ENCODE data around the gene TMEM138. TPM values are rescaled to one million over a fixed set of nuclear protein-coding genes. Genes with fewer than 3 reads are reported as not detected.

Gene TMEM138
- total and polyA plus RNA-seq, 3 experiments from 2014 or later, result 54.3 to 75.1 (median 74.4) TPM

DNA sequence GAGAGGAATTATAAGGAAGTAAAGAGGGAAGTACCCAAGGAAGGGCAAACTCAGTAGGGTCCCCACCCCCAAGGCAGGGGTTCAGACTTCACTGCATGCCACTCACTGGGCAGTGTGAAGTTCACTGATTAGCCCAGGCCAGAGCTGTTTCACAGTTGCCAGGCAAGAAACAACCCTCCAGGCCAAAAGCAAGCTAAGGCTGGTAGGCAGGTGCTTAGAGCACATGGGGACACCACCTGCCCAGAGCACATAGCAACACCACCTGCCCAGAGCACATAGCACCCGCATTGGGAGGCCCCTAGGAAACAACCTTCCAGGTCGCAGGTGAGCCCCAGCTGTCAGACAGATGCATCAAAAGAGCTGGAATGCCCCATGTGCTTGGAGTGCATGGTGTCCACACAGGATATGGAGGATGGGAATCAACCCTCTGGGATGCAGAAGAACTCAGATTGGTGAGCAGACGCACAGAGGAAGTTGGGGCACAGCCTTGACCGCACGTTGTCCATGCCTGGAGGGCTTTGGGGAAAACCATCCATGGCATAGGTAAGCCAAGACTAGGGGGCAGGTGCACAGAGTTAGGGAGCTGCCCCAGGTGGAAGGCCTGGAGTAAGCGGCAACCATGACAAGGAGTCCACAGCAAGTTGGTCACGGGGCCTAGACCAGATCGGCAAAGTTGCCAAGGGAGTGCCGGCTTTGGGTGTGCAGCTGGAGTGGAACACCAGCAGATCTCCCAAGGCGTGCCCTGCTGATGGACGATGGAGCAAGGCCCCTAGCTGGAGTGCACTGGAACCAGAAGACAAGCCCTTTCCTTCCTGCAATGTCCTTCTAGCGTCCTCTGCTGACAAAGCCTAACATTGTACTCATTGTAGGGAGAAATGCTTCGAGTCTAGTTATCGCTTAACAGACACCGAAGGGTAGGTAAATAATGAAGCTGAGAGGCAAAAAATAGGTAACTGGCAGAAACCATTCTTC, 22.4 kb downstream of the TMEM138 start:
- no peaks in the 10 kb centered on the region for H3K36me3 ChIP-seq (ENCODE audit: insufficient read depth, low read length)
- Mint-ChIP-seq H3K4me1 (peaks cover 6 to 8% (median 7%) of the 10 kb centered on the region in 3 donors), H3K27me3 (no peaks in the 10 kb centered on the region), H3K4me3 (peak overlapping the region in 1 of 7 donors; percentile 44), H3K9me3 (no peaks in the 10 kb centered on the region), H3K27ac (no peak overlapping the region), H3K36me3 (no peaks in the 10 kb centered on the region)
- ChIA-PET POLR2A (interaction anchor here (1.5 to 3.3 kb wide), 3 partner anchors 23 to 51 kb away, joined by 7 to 16 read pairs (median 8); partner anchors contain the start of genes CYB561A3, TKFC and TMEM138), CTCF (interaction anchor here (1.0 to 9.2 kb wide), 19 partner anchors 9 to 130 kb away, joined by 3 to 159 read pairs (median 10); partner anchors contain the start of genes CPSF7, CYB561A3, DDB1 and SDHAF2)
- H3K27me3 ChIP-seq (ENCODE audit: insufficient read depth, low read length, poor library complexity, severe bottlenecking), result no peaks in the 10 kb centered on the region
- H3K4me1 ChIP-seq (ENCODE audit: insufficient read depth, low read length), result peaks cover 6% of the 10 kb centered on the region
- DNase-seq, result no peak
- no peak overlapping the region for H3K27ac ChIP-seq (ENCODE audit: low read depth, low read length)
- no peaks in the 10 kb centered on the region for H3K9me3 ChIP-seq (ENCODE audit: low read length)
- no peak overlapping the region for H3K4me3 ChIP-seq (ENCODE audit: low read length)

DNA sequence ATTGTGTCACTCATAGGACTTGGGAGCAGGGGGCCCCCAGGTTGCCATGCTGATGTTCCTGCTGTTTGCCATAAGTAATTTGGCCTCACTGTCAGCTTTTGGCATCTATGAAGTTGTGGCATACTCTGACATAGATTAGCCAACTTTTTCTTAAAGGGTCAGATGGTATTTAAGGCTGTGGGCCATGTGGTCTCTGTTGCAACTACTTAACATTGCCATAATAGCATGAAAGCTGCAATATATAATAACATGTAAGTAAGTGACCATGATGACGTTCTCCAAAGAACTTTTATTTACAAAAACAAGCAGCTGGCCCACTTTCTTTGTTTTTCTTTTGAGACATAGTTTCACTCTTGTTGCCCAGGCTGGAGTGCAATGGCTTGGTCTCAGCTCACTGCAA, 28.0 kb downstream of the TMEM138 start:
- ChIA-PET CTCF (interaction anchor here (5.6 kb wide), 1 partner anchor 53 kb away, joined by 46 read pairs; no protein-coding TSS in a partner anchor), POLR2A (no interaction called here)
- no peak overlapping the region for H3K27ac ChIP-seq (ENCODE audit: low read depth, low read length)
- H3K4me1 Mint-ChIP-seq, result peaks cover 27 to 32% (median 30%) of the 10 kb centered on the region in 3 donors
- H3K9me3 ChIP-seq (ENCODE audit: low read length), result no peaks in the 10 kb centered on the region
- H3K4me1 ChIP-seq (ENCODE audit: insufficient read depth, low read length), result peaks cover 27% of the 10 kb centered on the region
- peaks cover 2% of the 10 kb centered on the region for H3K36me3 ChIP-seq (ENCODE audit: insufficient read depth, low read length)
- H3K36me3 Mint-ChIP-seq, result peaks cover 0 to 20% (median 3%) of the 10 kb centered on the region in 3 donors
- peak overlapping the region in 2 of 7 donors; percentile 41 to 46 for H3K4me3 Mint-ChIP-seq
- H3K4me3 ChIP-seq (ENCODE audit: low read length), result no peak overlapping the region
- no peaks in the 10 kb centered on the region for H3K9me3 Mint-ChIP-seq
- H3K27me3 ChIP-seq (ENCODE audit: insufficient read depth, low read length, poor library complexity, severe bottlenecking), result no peaks in the 10 kb centered on the region
- DNase-seq, result no peak
- H3K27me3 Mint-ChIP-seq, result no peaks in the 10 kb centered on the region
- H3K27ac Mint-ChIP-seq, result peak overlapping the region in 5 of 8 donors; percentile 19 to 58 (median 52)

DNA sequence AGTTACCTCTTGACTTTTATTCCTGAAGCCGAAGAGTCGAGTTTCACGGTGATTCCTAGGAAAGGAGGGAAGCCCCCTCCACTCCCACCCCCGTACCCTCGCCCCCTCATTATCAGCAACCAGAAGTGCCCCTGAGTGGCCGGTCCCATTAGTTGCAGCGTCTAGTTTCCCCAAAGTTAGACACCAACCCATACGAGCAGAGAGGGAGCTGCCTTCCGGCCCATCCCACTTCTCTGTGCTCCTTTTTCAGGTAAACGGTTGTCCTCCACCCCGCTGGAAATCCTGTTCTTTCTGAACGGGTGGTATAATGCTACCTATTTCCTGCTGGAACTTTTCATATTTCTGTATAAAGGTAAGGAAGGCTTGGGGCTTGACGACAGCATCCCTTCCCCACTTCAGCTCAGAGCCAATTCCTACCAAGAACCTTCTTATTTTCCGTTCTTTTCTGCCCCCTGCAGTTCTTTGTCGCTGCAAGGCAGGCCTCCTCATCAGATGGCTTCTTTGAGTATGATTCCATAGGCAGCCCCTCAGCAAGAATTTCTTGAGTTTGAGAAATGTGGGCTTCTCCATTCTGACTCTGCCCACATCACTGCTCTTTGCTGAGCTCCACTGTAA, 30.9 kb downstream of the TMEM138 start:
- Mint-ChIP-seq H3K27ac (peak overlapping the region; percentile 92 to 100 (median 98)), H3K27me3 (no peaks in the 10 kb centered on the region), H3K4me1 (peaks cover 19 to 30% (median 23%) of the 10 kb centered on the region in 3 donors), H3K4me3 (peak overlapping the region; percentile 91 to 97 (median 95)), H3K9me3 (no peaks in the 10 kb centered on the region), H3K36me3 (peaks cover 4 to 39% (median 5%) of the 10 kb centered on the region in 3 donors)
- peak in 1 of 5 donors; percentile 41 for DNase-seq
- ChIA-PET POLR2A (interaction anchor here (1.0 to 3.4 kb wide), 5 partner anchors 9 to 59 kb away, joined by 3 to 23 read pairs (median 13); partner anchors contain the start of genes CPSF7, CYB561A3, DDB1 and SDHAF2), CTCF (interaction anchor here (0.8 to 5.6 kb wide), 12 partner anchors 8 to 562 kb away, joined by 3 to 46 read pairs (median 4); partner anchors contain the start of genes CPSF7, CYB561A3, SDHAF2 and TMEM138)
- Histone ChIP-seq H3K4me1 (ENCODE audit: insufficient read depth, low read length) (peaks cover 21% of the 10 kb centered on the region), H3K9me3 (ENCODE audit: low read length) (no peaks in the 10 kb centered on the region), H3K27ac (ENCODE audit: low read depth, low read length) (peak overlapping the region; percentile 67), H3K27me3 (ENCODE audit: insufficient read depth, low read length, poor library complexity, severe bottlenecking) (no peaks in the 10 kb centered on the region), H3K4me3 (ENCODE audit: low read length) (peak overlapping the region; percentile 76), H3K36me3 (ENCODE audit: insufficient read depth, low read length) (peaks cover 4% of the 10 kb centered on the region)

DNA sequence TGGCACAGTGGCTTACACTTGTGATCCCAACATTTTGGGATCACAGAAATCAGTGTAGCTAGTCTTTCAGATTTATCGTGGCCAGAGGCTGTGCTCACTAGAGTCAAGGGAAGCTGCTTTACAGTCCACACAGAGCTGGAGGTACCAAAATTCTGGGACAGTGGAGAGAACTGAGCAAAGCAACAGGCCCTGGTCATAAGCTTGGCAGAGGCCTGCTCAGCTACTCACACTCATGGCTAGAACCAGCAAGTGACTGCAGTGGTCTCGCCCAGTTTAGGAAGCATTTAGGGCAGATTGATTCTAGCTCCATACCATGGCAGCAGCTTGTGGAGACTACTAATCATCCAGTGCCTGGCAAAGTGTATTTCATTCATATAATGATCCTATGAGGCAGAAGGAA, 39.0 kb downstream of the TMEM138 start:
- peaks cover 34% of the 10 kb centered on the region for H3K36me3 ChIP-seq (ENCODE audit: insufficient read depth, low read length)
- Mint-ChIP-seq H3K4me1 (no peaks in the 10 kb centered on the region), H3K27me3 (peaks cover 0 to 2% of the 10 kb centered on the region in 2 donors), H3K9me3 (no peaks in the 10 kb centered on the region), H3K27ac (peak overlapping the region in 4 of 8 donors; percentile 2 to 67 (median 56)), H3K4me3 (no peak overlapping the region), H3K36me3 (peaks cover 0 to 64% (median 13%) of the 10 kb centered on the region in 3 donors)
- no peak overlapping the region for H3K4me3 ChIP-seq (ENCODE audit: low read length)
- CTCF ChIA-PET, result interaction anchor here (0.7 to 3.1 kb wide), 4 partner anchors 8 to 65 kb away, joined by 3 to 21 read pairs (median 8); partner anchors contain the start of gene TMEM216
- no peak overlapping the region for H3K27ac ChIP-seq (ENCODE audit: low read depth, low read length)
- POLR2A ChIA-PET, result interaction anchor here (1.4 kb wide), 1 partner anchor 9 kb away, joined by 3 read pairs; the partner anchor contains the start of gene TMEM216
- no peaks in the 10 kb centered on the region for H3K9me3 ChIP-seq (ENCODE audit: low read length)
- no peaks in the 10 kb centered on the region for H3K27me3 ChIP-seq (ENCODE audit: insufficient read depth, low read length, poor library complexity, severe bottlenecking)
- H3K4me1 ChIP-seq (ENCODE audit: insufficient read depth, low read length), result no peaks in the 10 kb centered on the region
- DNase-seq, result no peak

DNA sequence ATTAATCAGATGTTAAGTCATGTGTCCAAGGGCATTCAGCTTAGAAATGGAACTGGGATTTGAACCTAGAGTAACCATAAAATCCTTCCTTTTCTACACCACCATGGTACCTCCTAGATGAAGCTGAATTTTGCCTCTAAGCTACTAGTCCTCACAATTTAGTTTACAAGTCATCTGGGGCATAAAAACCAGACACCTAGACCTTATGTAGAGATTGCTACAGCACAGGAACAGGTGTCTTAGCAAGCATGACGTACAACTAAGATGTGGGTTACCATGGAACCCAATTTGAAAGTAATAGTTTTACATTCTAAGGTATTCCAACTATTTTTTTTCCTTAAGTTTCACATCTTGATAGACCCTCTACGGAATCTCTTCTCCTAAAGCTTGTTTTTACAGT, 39.4 kb downstream of the TMEM138 start:
- H3K4me1 ChIP-seq (ENCODE audit: insufficient read depth, low read length), result no peaks in the 10 kb centered on the region
- Mint-ChIP-seq H3K4me1 (no peaks in the 10 kb centered on the region), H3K9me3 (no peaks in the 10 kb centered on the region), H3K27ac (peak overlapping the region in 3 of 8 donors; percentile 2 to 35 (median 18)), H3K27me3 (peaks cover 0 to 2% of the 10 kb centered on the region in 2 donors), H3K4me3 (no peak overlapping the region), H3K36me3 (peaks cover 0 to 67% (median 13%) of the 10 kb centered on the region in 3 donors)
- CTCF ChIA-PET, result interaction anchor here (0.7 to 3.1 kb wide), 4 partner anchors 9 to 65 kb away, joined by 3 to 21 read pairs (median 8); partner anchors contain the start of gene TMEM216
- H3K27ac ChIP-seq (ENCODE audit: low read depth, low read length), result no peak overlapping the region
- no peaks in the 10 kb centered on the region for H3K27me3 ChIP-seq (ENCODE audit: insufficient read depth, low read length, poor library complexity, severe bottlenecking)
- no peak overlapping the region for H3K4me3 ChIP-seq (ENCODE audit: low read length)
- H3K9me3 ChIP-seq (ENCODE audit: low read length), result no peaks in the 10 kb centered on the region
- H3K36me3 ChIP-seq (ENCODE audit: insufficient read depth, low read length), result peaks cover 37% of the 10 kb centered on the region
- POLR2A ChIA-PET, result interaction anchor here (1.4 kb wide), 1 partner anchor 9 kb away, joined by 3 read pairs; the partner anchor contains the start of gene TMEM216
- no peak for DNase-seq

DNA sequence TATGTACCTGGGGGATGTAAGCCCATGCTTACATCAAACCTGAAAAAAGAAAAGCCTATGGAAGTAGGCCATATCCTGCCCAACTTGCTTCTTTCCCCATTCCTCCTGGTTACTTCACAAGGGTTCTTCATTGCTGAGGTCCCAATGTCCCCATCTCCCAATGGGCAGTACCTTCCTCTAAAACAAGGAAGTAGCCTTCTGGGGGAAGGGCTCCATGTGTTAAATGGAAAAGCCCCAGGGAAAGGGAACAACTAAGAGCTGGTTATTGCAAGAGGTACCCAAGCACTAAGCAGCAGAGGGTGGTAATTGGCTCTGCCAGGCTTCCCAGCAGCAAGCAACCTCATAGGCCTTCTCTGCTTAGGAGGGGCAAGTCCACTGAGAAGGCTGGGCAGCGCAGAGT, 41.5 kb downstream of the TMEM138 start:
- H3K4me1 ChIP-seq (ENCODE audit: insufficient read depth, low read length), result no peaks in the 10 kb centered on the region
- peaks cover 54% of the 10 kb centered on the region for H3K36me3 ChIP-seq (ENCODE audit: insufficient read depth, low read length)
- H3K27me3 ChIP-seq (ENCODE audit: insufficient read depth, low read length, poor library complexity, severe bottlenecking), result no peaks in the 10 kb centered on the region
- POLR2A ChIA-PET, result no interaction called here
- Mint-ChIP-seq H3K4me1 (peaks cover 0 to 1% (median 0%) of the 10 kb centered on the region in 3 donors), H3K27ac (peak overlapping the region in 1 of 8 donors; percentile 92), H3K9me3 (no peaks in the 10 kb centered on the region), H3K4me3 (no peak overlapping the region), H3K36me3 (peaks cover 0 to 73% (median 17%) of the 10 kb centered on the region in 3 donors), H3K27me3 (peaks cover 0 to 2% of the 10 kb centered on the region in 2 donors)
- H3K4me3 ChIP-seq (ENCODE audit: low read length), result no peak overlapping the region
- no peak for DNase-seq
- no peaks in the 10 kb centered on the region for H3K9me3 ChIP-seq (ENCODE audit: low read length)
- CTCF ChIA-PET, result interaction anchor here (1.5 kb wide), 1 partner anchor 10 kb away, joined by 4 read pairs; no protein-coding TSS in a partner anchor
- H3K27ac ChIP-seq (ENCODE audit: low read depth, low read length), result no peak overlapping the region

DNA sequence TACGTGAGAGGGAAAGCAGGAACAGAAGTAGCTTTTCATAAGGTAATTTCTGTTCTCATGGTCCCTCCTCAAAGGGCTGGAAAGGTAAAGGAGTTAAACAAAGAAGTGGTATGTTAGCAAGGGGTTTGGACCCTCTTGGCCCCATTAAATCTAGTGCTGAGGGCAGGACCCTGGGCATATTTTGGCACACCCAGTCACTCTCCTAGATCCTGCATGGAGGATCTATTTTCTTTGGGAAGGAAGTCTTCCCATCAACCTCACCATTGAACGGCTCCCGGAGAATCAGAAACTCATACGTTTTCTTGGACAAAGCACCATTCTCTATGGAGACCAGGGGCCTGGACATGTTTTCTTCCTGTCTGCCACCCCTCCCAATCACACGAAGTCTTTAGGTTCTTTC, 41.9 kb downstream of the TMEM138 start:
- Histone ChIP-seq H3K27me3 (ENCODE audit: insufficient read depth, low read length, poor library complexity, severe bottlenecking) (no peaks in the 10 kb centered on the region), H3K27ac (ENCODE audit: low read depth, low read length) (no peak overlapping the region), H3K36me3 (ENCODE audit: insufficient read depth, low read length) (peaks cover 57% of the 10 kb centered on the region), H3K4me3 (ENCODE audit: low read length) (no peak overlapping the region), H3K4me1 (ENCODE audit: insufficient read depth, low read length) (no peaks in the 10 kb centered on the region), H3K9me3 (ENCODE audit: low read length) (no peaks in the 10 kb centered on the region)
- no peaks in the 10 kb centered on the region for H3K9me3 Mint-ChIP-seq
- POLR2A ChIA-PET, result no interaction called here
- peaks cover 0 to 1% (median 0%) of the 10 kb centered on the region in 3 donors for H3K4me1 Mint-ChIP-seq
- CTCF ChIA-PET, result no interaction called here
- peaks cover 0 to 74% (median 17%) of the 10 kb centered on the region in 3 donors for H3K36me3 Mint-ChIP-seq
- DNase-seq, result no peak
- peak overlapping the region in 1 of 8 donors; percentile 65 for H3K27ac Mint-ChIP-seq
- peaks cover 0 to 2% of the 10 kb centered on the region in 2 donors for H3K27me3 Mint-ChIP-seq
- no peak overlapping the region for H3K4me3 Mint-ChIP-seq

Measured in CD8-positive, alpha-beta memory T cell (primary cell).